Type B pancreatic cell (in vitro differentiated cells): ENCODE data around the gene TTLL8. TPM values are rescaled to one million over a fixed set of nuclear protein-coding genes. Genes with fewer than 3 reads are reported as not detected.

Experiments
- DNase-seq: peaks from one replicate; pipeline ENCODE4 v3.0.0; 2021; ENCODE audit warnings: mixed read lengths; ENCODE audit not compliant: unreplicated experiment; ENCODE audit errors: extremely low spot score
- H3K27ac Mint-ChIP-seq: 2 replicates; pipeline ENCODE4 v1.8.0; 2021; ENCODE audit warnings: mild to moderate bottlenecking, mixed read lengths
- H3K27me3 Mint-ChIP-seq: 2 replicates; pipeline ENCODE4 v1.8.0; 2021; ENCODE audit warnings: mixed read lengths
- H3K36me3 Mint-ChIP-seq: 2 replicates; pipeline ENCODE4 v1.8.0; 2021; ENCODE audit warnings: mixed read lengths
- H3K4me1 Mint-ChIP-seq: one replicate; pipeline ENCODE4 v1.8.0; 2021; ENCODE audit warnings: mixed read lengths; ENCODE audit not compliant: unreplicated experiment
- H3K4me3 Mint-ChIP-seq: 2 replicates; pipeline ENCODE4 v1.8.0; 2021; ENCODE audit warnings: mild to moderate bottlenecking, mixed read lengths
- H3K9me3 Mint-ChIP-seq: 2 replicates; pipeline ENCODE4 v1.8.0; 2021; ENCODE audit warnings: mixed read lengths
- long read RNA-seq: library from polyadenylated mRNA; unstranded; transcript quantifications from one replicate; pipeline ENCODE4 v2.0.0, GENCODE V29; 2020
- total RNA-seq: library from RNA; stranded (reverse); gene quantifications from 2 replicates; pipeline ENCODE4 v1.2.1, GENCODE V29; 2021; ENCODE audit warnings: low replicate concordance
- TF ChIP-seq, protein P1 (sequence below): fragments of 200-600 bp; sonication (generic); conservative IDR thresholded peaks from 2 replicates; pipeline ENCODE4 v1.5.0; 2021; ENCODE audit warnings: antibody characterized with exemption, mild to moderate bottlenecking

Gene TTLL8
- not detected in 2 replicates for total RNA-seq
- long read RNA-seq, result 0 reads

GRCh38 chr22:50058061-50058905 lies at the start of gene TTLL8:
Gene TTLL8, minus strand, starts transcription at chr22:50058298.
- Mint-ChIP-seq H3K27ac (no peak within 1 kb of the TSS), H3K9me3 (peaks cover 6% of the 10 kb centered on the region), H3K4me1 (peaks cover 13% of the 10 kb centered on the region), H3K4me3 (peak within 1 kb of the TSS; percentile 78), H3K36me3 (no peaks in the 10 kb centered on the region), H3K27me3 (peaks cover 24% of the 10 kb centered on the region)
- TF ChIP-seq, protein P1, sequence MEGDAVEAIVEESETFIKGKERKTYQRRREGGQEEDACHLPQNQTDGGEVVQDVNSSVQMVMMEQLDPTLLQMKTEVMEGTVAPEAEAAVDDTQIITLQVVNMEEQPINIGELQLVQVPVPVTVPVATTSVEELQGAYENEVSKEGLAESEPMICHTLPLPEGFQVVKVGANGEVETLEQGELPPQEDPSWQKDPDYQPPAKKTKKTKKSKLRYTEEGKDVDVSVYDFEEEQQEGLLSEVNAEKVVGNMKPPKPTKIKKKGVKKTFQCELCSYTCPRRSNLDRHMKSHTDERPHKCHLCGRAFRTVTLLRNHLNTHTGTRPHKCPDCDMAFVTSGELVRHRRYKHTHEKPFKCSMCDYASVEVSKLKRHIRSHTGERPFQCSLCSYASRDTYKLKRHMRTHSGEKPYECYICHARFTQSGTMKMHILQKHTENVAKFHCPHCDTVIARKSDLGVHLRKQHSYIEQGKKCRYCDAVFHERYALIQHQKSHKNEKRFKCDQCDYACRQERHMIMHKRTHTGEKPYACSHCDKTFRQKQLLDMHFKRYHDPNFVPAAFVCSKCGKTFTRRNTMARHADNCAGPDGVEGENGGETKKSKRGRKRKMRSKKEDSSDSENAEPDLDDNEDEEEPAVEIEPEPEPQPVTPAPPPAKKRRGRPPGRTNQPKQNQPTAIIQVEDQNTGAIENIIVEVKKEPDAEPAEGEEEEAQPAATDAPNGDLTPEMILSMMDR, result no peak
- no peak for DNase-seq

DNA sequence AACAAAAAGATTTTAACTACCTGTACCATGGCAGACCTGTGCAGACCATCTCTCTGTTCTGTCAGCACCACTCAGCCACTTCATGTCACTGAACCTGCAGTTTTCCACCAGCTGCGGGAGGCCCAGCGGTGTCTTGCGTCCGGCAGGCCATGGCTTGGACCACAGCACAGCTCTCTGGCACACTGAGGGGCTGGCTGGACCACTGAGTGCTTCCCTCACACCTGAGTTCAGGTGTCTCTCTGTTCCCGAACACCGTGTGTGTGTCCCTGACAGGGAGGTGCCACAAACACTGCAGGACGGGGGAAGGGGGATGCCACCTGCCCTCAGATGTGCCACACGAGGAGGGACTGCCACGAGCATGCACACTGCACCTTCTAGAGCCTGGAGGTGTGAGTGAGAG lies 49.4 kb upstream of the TTLL8 start:
- no peaks in the 10 kb centered on the region for H3K36me3 Mint-ChIP-seq
- no peak for DNase-seq
- H3K9me3 Mint-ChIP-seq, result no peaks in the 10 kb centered on the region
- H3K4me1 Mint-ChIP-seq, result peaks cover 5% of the 10 kb centered on the region
- H3K27me3 Mint-ChIP-seq, result peaks cover 3% of the 10 kb centered on the region
- H3K27ac Mint-ChIP-seq, result no peak overlapping the region
- no peak overlapping the region for H3K4me3 Mint-ChIP-seq
- TF ChIP-seq, protein P1, result no peak

DNA sequence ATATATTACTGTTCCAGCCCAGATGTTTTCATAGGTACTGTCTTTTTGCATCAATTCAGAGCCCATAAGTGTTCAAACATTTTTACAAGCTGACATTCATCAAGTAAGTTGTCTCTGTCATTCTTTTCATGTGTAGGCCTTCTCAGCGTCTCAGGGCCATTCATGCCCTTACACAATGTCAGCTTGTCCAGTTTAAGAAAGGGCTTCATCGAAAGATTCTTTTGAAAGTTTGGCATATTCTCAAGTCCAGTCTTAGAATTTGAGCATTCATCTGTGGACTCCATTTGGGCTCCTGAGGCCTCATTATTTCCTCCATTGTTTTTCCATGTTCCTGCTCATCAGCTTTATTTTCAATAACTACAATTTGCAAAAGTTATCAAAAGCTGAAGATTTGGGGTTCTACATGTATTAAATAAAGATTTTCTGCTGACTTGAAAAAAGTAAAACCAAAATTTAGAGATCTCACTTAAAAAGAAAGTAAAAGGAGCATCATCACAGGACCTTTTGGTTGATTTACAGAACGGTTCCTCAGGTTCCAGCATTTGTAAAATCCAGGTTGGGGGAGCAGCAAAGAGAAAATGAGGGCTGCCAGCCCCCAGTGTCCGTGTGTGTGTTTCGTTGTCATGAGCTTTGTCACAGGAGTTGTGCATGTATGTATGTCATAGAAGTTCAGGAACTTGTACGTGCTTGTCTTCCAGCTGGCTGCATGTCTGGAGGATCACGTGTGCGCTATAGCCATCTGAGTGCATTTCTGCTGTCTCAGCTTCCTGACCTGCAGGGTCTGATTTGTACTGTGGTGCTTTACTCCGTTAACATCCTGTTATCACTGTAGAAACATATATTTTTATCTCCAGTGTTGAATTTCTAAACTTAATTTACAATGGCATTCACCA lies 47.4 kb upstream of the TTLL8 start:
- no peak for DNase-seq
- Mint-ChIP-seq H3K36me3 (no peaks in the 10 kb centered on the region), H3K9me3 (no peaks in the 10 kb centered on the region), H3K4me3 (no peak overlapping the region), H3K27ac (no peak overlapping the region), H3K27me3 (no peaks in the 10 kb centered on the region), H3K4me1 (peaks cover 5% of the 10 kb centered on the region)
- TF ChIP-seq, protein P1, result no peak

GRCh38 chr22:50104141-50104544 lies 46.0 kb upstream of the TTLL8 start:
- Mint-ChIP-seq H3K27ac (no peak overlapping the region), H3K4me3 (no peak overlapping the region), H3K36me3 (no peaks in the 10 kb centered on the region), H3K9me3 (no peaks in the 10 kb centered on the region), H3K4me1 (peaks cover 5% of the 10 kb centered on the region), H3K27me3 (no peaks in the 10 kb centered on the region)
- TF ChIP-seq, protein P1, result no peak
- DNase-seq, result no peak

GRCh38 chr22:50102946-50103345 lies 44.8 kb upstream of the TTLL8 start:
- no peak for DNase-seq
- no peaks in the 10 kb centered on the region for H3K36me3 Mint-ChIP-seq
- H3K27me3 Mint-ChIP-seq, result no peaks in the 10 kb centered on the region
- H3K27ac Mint-ChIP-seq, result no peak overlapping the region
- TF ChIP-seq, protein P1, result no peak
- H3K4me1 Mint-ChIP-seq, result peaks cover 5% of the 10 kb centered on the region
- H3K9me3 Mint-ChIP-seq, result no peaks in the 10 kb centered on the region
- H3K4me3 Mint-ChIP-seq, result no peak overlapping the region
